Lung (tissue), 12 donors: ENCODE data around the gene TMEM123. TPM values are rescaled to one million over a fixed set of nuclear protein-coding genes. Genes with fewer than 3 reads are reported as not detected.

Experiments
- ATAC-seq: fragments of 200-7000 bp; cut with Tn5 transposase; one replicate; pipeline ENCODE4 v1.9.1; 2020; ENCODE audit warnings: moderate number of reproducible peaks; ENCODE audit not compliant: insufficient read depth, low FRiP score
- DNase-seq, 3 donors: peaks; one replicate each; pipeline ENCODE4 v3.0.0-alpha.2; 2013 to 2017
- H3K27ac ChIP-seq, 2 donors: one replicate each; pipeline ENCODE4 v1.5.1; 2013; ENCODE audit warnings: mild to moderate bottlenecking in 2 of 2, moderate library complexity in 2 of 2, control low read depth in 1 of 2, inconsistent platforms in 1 of 2, low read depth in 1 of 2, low read length in 1 of 2
- H3K27me3 ChIP-seq, 3 donors: one replicate each; pipeline ENCODE4 v1.5.1; 2013; ENCODE audit warnings: low read length in 2 of 3; ENCODE audit not compliant: control insufficient read depth in 3 of 3, insufficient read depth in 3 of 3
- H3K36me3 ChIP-seq, 4 donors: one replicate each; pipeline ENCODE4 v1.5.1; 2013; ENCODE audit warnings: low read length in 4 of 4, mild to moderate bottlenecking in 1 of 4, moderate library complexity in 1 of 4; ENCODE audit not compliant: control insufficient read depth in 4 of 4, insufficient read depth in 4 of 4
- H3K4me1 ChIP-seq, 5 donors: one replicate each; pipeline ENCODE4 v1.5.1; 2013; ENCODE audit warnings: low read length in 5 of 5, mild to moderate bottlenecking in 2 of 5, moderate library complexity in 1 of 5; ENCODE audit not compliant: control insufficient read depth in 5 of 5, insufficient read depth in 5 of 5
- H3K4me3 ChIP-seq: one replicate; pipeline ENCODE4 v1.5.1; 2013; ENCODE audit warnings: mild to moderate bottlenecking, control low read depth, moderate library complexity
- H3K9ac ChIP-seq, 2 donors: one replicate each; pipeline ENCODE4 v1.5.1; 2013; ENCODE audit warnings: low read length in 2 of 2, control low read depth in 1 of 2; ENCODE audit not compliant: insufficient read depth in 1 of 2
- H3K9me3 ChIP-seq, 4 donors: one replicate each; pipeline ENCODE4 v1.5.1; 2013; ENCODE audit warnings: low read length in 3 of 4, mild to moderate bottlenecking in 1 of 4, moderate library complexity in 1 of 4; ENCODE audit not compliant: control insufficient read depth in 4 of 4, insufficient read depth in 3 of 4
- WGBS, 2 donors: extraction: QIAGEN DNeasy Blood & Tissue Kit; methylation state at CpG; one replicate each; pipeline ENCODE4 v1.1.7; 2013; 5-methylcytosine and 5-hydroxymethylcytosine counted together
- polyA plus RNA-seq, 2 donors: library from polyadenylated mRNA; stranded (reverse); fragments of 200-250 nt; gene quantifications; one replicate each; pipeline ENCODE4 v1.2.1, GENCODE V29; 2013
- total RNA-seq, 2 donors: library from RNA; depleted of rRNA in 1 of 2; stranded (reverse); fragments of >200 nt in 1 of 2; gene quantifications; one replicate each; pipeline ENCODE4 v1.2.1, GENCODE V29; 2014 to 2021
- TF ChIP-seq, protein P1 (sequence below): IDR thresholded peaks from 2 replicates; pipeline ENCODE4 v1.5.1; 2012; ENCODE audit warnings: mild to moderate bottlenecking; ENCODE audit errors: control extremely low read depth, extremely low read depth
- donor health status: control.
- donor health status: control.
- donor health status: Bipolar disorder and iron deficiency.
- donor health status: healthy.
- donor health status: DM: yes; HTN: yes; CAD: no.

Gene TMEM123
- total and polyA plus RNA-seq, 4 donors = 53.6 to 245 (median 100) TPM

DNA sequence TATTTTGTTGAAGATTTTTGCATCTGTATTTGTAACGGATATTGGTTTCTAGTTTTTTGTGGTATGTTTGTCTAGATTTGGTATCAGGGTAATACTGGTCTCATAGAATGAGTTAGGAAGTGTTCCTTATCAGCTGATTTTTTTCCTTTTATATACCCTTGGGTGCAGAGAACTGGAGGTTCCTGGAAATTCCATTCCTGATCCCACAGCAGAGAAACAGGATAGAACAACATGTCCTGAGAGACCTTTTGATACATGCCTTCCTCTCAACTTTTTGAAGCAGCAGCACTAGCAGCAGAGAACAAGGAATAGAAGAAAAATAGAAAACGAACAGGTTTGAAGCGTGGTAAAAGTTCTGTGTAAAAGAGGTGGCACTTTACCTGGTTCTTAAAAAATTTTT is 68.7 kb downstream of the TMEM123 start:
- WGBS, 2 donors = 91 to 95% methylated on average over 3 of the region's 3 CpGs
- ATAC-seq = no peak
- Histone ChIP-seq H3K4me3 (no peak overlapping the region), H3K27me3 (no peaks in the 10 kb centered on the region), H3K36me3 (peaks cover 8 to 28% (median 20%) of the 10 kb centered on the region in 4 donors), H3K4me1 (peaks cover 0 to 8% (median 3%) of the 10 kb centered on the region in 5 donors), H3K9ac (no peak overlapping the region), H3K27ac (no peak overlapping the region), H3K9me3 (no peaks in the 10 kb centered on the region)
- DNase-seq = no peak
- TF ChIP-seq, protein P1, sequence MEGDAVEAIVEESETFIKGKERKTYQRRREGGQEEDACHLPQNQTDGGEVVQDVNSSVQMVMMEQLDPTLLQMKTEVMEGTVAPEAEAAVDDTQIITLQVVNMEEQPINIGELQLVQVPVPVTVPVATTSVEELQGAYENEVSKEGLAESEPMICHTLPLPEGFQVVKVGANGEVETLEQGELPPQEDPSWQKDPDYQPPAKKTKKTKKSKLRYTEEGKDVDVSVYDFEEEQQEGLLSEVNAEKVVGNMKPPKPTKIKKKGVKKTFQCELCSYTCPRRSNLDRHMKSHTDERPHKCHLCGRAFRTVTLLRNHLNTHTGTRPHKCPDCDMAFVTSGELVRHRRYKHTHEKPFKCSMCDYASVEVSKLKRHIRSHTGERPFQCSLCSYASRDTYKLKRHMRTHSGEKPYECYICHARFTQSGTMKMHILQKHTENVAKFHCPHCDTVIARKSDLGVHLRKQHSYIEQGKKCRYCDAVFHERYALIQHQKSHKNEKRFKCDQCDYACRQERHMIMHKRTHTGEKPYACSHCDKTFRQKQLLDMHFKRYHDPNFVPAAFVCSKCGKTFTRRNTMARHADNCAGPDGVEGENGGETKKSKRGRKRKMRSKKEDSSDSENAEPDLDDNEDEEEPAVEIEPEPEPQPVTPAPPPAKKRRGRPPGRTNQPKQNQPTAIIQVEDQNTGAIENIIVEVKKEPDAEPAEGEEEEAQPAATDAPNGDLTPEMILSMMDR = no peak

DNA sequence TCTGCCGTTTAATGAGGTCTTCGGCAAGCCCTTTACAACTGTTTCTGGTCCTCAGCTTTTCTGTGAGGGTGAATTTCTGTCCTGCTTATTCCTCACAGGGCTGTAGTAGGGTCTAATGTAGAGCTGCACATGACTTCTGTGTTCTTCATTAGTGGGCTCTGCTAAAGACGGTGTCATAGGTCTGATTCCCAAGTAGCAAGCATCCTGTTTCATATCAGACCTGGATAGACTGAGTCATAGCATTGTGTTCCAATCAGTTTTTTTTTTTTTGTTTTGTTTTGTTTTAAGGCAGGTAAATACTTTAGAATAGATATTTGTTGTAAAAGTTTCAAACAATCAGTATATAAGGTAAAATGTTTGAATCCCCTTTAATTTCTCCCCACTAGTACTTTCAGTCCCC is 70.2 kb downstream of the TMEM123 start:
- Histone ChIP-seq H3K4me3 (no peak overlapping the region), H3K9ac (no peak overlapping the region), H3K36me3 (peaks cover 7 to 26% (median 16%) of the 10 kb centered on the region in 4 donors), H3K27ac (no peak overlapping the region), H3K27me3 (no peaks in the 10 kb centered on the region), H3K9me3 (no peaks in the 10 kb centered on the region), H3K4me1 (peaks cover 0 to 8% (median 3%) of the 10 kb centered on the region in 5 donors)
- ATAC-seq (no peak), DNase-seq (no peak)
- WGBS, 2 donors = 88 to 92% methylated on average over 3 of the region's 3 CpGs
- TF ChIP-seq, protein P1 = no peak

DNA sequence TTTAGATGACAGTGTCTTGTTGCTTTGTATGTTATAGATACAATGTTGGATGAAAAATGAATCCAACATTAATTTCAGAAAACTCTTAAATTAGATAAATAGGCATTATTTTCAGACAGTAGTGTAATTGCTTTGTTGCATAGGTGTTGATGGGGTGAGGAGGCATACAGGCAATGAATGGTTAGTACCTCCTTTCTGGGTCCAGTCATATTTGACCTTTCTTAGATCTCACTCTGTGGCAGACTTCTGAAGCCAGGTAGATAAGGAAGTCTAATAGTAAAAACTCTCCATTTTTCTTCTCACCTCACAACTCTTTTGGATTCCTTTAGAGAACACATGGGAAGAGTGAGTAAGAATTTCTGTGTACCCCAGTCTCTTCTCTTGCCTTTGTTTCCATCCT is 73.7 kb downstream of the TMEM123 start:
- H3K27me3 ChIP-seq = no peaks in the 10 kb centered on the region
- H3K27ac ChIP-seq = no peak overlapping the region
- no peak for DNase-seq
- ATAC-seq = no peak
- peaks cover 7 to 24% (median 20%) of the 10 kb centered on the region in 4 donors for H3K36me3 ChIP-seq
- no peak overlapping the region for H3K4me3 ChIP-seq
- no peak overlapping the region for H3K9ac ChIP-seq
- H3K9me3 ChIP-seq = no peaks in the 10 kb centered on the region
- H3K4me1 ChIP-seq = peaks cover 0 to 3% (median 2%) of the 10 kb centered on the region in 5 donors
- TF ChIP-seq, protein P1 = no peak

DNA sequence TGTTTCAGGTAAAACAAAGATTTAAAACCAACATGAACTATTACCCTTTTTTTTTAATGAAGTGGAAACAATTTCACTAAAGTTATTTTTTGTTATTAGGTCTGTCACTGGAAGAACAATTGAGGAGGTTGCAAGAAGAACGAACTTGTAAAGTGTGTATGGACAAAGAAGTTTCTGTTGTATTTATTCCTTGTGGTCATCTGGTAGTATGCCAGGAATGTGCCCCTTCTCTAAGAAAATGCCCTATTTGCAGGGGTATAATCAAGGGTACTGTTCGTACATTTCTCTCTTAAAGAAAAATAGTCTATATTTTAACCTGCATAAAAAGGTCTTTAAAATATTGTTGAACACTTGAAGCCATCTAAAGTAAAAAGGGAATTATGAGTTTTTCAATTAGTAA is 74.7 kb downstream of the TMEM123 start:
- Histone ChIP-seq H3K4me3 (no peak overlapping the region), H3K36me3 (peaks cover 7 to 24% (median 20%) of the 10 kb centered on the region in 4 donors), H3K4me1 (peaks cover 0 to 3% (median 2%) of the 10 kb centered on the region in 5 donors), H3K9me3 (no peaks in the 10 kb centered on the region), H3K27me3 (no peaks in the 10 kb centered on the region), H3K9ac (no peak overlapping the region), H3K27ac (no peak overlapping the region)
- WGBS, 2 donors = 83 to 85% methylated on average over 2 of the region's 2 CpGs
- no peak for ATAC-seq
- DNase-seq = no peak
- TF ChIP-seq, protein P1 = no peak
